ENCODE results near the gene ZNF24. TPM values are rescaled to one million over a fixed set of nuclear protein-coding genes. Genes with fewer than 3 reads are reported as not detected.

Gene ZNF24
- total RNA-seq, 1 experiment from 2014 or later = 10.6 TPM

DNA sequence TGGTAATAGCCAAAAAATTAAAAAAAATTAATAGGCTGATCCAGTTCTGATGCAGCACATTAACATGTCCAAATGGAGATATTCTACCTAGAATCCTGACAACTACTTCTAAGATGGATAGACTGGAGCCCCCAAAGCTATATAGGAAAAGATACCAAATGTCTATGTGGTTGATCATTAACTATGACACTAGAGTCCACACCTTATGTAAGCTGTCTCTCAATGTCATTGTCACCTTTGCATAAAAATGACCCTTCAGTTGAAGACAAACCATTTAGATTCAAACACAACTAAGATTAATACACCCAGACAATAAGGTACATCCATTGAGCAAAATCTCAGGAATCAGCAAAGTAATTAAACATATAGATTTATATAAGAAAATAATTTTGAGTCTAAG lies 18.3 kb upstream of the ZNF24 start:
- no peak for DNase-seq (ENCODE audit: low read depth)
- in situ Hi-C loops (cut with HindIII; ENCODE audit: low pct_unique_long_range_greater_than_20kb, low sequenced_read_pairs) = no loop called here

- in situ Hi-C loops (cut with HindIII; ENCODE audit: low pct_unique_long_range_greater_than_20kb, low sequenced_read_pairs) = no loop called here
These were observed 17.5 kb upstream of the ZNF24 start for GRCh38 chr18:35361570-35362321.

DNA sequence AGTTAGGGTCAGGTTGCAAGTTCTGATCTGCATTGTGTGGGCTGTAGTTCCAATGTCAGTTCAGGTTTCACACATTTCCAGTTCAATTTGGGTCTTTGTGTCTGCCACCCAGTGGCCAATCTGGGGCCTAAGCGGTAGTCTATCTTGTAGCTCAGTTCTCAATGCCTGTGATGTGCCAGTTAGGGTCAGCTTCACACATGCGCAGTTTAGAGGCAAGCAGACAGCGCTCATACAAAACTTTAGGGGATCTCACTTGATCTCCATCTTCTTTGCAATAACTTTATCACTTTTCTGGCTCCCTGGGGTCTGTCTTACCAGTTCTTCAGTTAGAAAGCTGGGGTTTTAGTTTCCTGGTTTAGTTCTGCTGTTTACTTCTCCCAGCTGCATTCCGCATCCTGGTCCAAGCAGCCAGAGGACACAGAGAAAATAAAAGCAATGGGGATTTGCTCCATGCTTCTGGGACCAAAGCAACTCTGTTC lies 11.0 kb upstream of the ZNF24 start:
- in situ Hi-C loops (cut with HindIII; ENCODE audit: low pct_unique_long_range_greater_than_20kb, low sequenced_read_pairs) = no loop called here
- DNase-seq (ENCODE audit: low read depth) = no peak

More at GRCh38 chr18:35361570-35362321, 17.5 kb upstream of the ZNF24 start:
- no peak for DNase-seq (ENCODE audit: low read depth)

DNA sequence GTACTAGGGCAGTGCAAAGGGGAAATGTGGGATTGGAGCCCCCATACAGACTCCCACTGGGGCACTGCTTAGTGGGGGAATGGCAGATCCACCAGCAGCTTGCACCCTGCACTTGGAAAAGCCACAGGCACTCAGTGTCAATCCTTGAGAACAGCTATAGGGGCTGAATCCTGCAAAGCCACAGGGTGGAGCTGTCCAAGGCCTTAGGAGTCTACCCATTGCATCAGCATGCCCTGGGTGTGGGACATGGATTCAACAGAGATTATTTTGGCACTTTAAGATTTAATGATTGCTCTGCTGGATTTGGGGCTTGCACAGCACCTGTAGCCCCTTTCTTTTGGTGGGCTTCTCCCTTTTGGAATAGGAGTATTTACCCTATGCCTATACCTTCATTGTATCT lies 8.6 kb upstream of the ZNF24 start:
- in situ Hi-C loops (cut with HindIII; ENCODE audit: low pct_unique_long_range_greater_than_20kb, low sequenced_read_pairs) = no loop called here
- DNase-seq (ENCODE audit: low read depth) = no peak

DNA sequence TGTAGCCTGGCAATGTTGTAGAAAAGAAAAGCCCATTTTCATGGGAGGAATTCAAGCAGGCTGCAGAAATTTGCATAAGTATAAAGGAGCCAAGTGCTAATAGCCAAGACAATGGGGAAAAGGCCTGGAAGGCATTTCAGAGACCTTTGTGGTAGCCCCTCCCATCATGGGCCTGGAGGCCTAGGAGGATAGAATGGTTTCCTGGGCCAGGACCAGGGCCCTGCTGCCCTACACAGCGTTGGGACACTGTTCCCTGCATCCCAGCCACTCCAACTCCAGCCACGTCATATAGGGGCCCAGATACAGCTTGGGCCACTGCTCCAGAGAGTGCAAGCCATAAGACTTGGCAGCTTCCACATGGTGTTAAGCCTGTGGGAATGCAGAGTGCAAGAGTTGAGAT lies 8.1 kb upstream of the ZNF24 start:
- in situ Hi-C loops (cut with HindIII; ENCODE audit: low pct_unique_long_range_greater_than_20kb, low sequenced_read_pairs) = no loop called here
- DNase-seq (ENCODE audit: low read depth) = no peak

- no peak for DNase-seq (ENCODE audit: low read depth)
- in situ Hi-C loops (cut with HindIII; ENCODE audit: low pct_unique_long_range_greater_than_20kb, low sequenced_read_pairs) = no loop called here
These were observed 3.8 kb upstream of the ZNF24 start for GRCh38 chr18:35348001-35348400.

DNA sequence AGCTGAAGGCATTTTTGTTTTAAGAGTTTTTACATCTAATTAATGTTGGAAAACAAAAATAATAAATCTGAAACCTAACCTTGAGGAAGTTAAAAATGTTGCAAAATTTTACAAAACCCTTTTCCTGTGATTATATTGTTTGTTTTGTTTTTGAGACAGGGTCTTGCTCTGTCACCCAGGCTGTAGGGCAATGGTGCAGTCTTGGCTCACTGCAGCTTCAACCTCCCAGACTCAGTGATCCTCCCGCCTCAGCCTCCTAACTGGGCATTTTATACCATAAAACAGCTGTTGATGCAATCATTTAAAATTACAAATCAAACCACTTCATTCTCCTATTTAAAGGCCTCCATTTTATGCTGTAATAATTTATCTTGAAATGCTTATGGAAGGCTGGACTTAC lies 1.7 kb upstream of the ZNF24 start:
- in situ Hi-C loops (cut with HindIII; ENCODE audit: low pct_unique_long_range_greater_than_20kb, low sequenced_read_pairs) = no loop called here
- no peak for DNase-seq (ENCODE audit: low read depth)

DNA sequence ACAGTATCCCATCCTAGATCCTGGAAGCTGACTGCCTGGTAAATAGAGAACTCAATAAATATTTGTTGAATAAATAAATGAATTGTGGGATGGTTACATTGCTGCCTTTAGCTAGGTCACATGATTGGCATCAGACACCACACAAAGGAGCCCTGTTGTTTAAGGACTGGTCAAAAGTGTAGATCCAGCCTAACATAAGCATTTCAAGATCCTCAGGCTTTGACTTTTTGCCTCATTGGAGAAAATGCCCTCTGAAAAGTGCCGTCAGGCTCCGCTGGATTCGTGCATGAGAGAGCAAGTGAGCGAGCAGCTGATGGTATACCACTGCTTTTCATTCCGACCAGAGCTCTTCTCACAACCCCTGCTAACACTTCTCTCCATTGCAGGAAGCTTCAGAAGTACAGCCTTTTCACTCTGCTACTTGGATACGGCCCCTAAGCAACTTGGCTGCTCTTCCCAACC lies 1.3 kb upstream of the ZNF24 start:
- peak; percentile 35 for DNase-seq (ENCODE audit: low read depth)
- in situ Hi-C loops (cut with HindIII; ENCODE audit: low pct_unique_long_range_greater_than_20kb, low sequenced_read_pairs) = no loop called here

GRCh38 chr18:35344736-35345459 lies 678 bp upstream of the ZNF24 start:
- in situ Hi-C loops (cut with HindIII; ENCODE audit: low pct_unique_long_range_greater_than_20kb, low sequenced_read_pairs) = no loop called here
- DNase-seq (ENCODE audit: low read depth) = no peak

DNA sequence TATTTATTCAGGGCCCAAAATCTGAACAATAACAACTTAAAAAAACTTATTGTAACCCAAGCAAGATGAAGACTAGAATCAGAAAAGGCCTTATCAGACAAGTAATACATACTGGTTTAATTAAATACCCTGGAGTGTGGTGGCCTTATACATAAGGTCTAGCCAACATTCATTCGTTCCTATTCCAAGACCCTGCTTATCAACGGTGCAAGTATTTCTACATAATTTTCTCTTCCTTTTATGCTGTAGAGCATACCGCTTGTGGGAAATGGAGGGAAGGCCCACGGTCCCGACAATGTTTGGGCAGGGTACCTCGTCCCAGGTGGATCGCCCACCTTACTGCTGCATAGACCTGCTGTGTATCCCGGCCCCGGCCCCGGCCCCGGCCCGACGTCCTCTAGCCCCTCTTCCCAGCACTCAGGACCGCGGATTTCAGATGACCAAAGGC lies 708 bp downstream of the ZNF24 start:
- DNase-seq (ENCODE audit: low read depth) = no peak
- in situ Hi-C loops (cut with HindIII; ENCODE audit: low pct_unique_long_range_greater_than_20kb, low sequenced_read_pairs) = no loop called here

- no peak for DNase-seq (ENCODE audit: low read depth)
- in situ Hi-C loops (cut with HindIII; ENCODE audit: low pct_unique_long_range_greater_than_20kb, low sequenced_read_pairs) = no loop called here
These were observed 6.9 kb downstream of the ZNF24 start for GRCh38 chr18:35337286-35337685.

DNA sequence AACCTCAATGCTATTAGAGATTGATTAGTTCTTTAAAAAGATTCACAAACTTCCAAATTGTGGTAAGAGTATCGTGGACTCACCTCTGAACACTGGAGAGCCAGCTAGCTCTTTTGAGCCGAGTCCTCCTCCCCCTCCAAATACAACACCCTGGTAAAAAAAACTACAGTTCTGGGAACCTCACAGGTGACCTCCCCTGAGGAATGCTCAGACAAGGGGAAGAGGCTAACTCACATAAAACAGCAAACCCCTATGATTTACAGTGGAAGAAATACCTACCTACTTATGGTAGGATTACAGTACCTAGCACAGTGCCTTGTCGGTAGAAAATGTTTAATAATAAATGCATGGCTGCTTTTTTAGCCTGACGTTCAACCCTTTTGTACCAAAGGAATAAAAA lies 8.4 kb downstream of the ZNF24 start:
- no peak for DNase-seq (ENCODE audit: low read depth)
- in situ Hi-C loops (cut with HindIII; ENCODE audit: low pct_unique_long_range_greater_than_20kb, low sequenced_read_pairs) = no loop called here

DNA sequence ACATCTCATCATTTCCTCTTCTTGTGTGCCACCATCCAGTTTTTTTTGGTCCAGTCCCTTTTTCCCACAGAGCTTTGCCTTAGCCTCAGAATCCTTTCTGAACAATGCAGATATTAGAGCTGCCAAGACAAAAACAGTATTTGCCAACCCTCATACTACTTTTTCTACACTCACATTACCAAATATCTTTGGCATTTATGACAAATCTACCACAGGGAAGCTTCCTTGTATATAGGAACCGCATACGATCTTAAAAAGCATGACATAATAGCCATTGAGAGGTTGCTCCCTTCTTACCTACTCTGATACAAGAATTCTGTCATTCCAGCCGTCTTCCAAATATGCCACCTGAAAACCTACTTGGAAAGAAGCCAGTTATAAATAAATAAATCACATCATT lies 9.4 kb downstream of the ZNF24 start:
- DNase-seq (ENCODE audit: low read depth) = no peak
- in situ Hi-C loops (cut with HindIII; ENCODE audit: low pct_unique_long_range_greater_than_20kb, low sequenced_read_pairs) = no loop called here

DNA sequence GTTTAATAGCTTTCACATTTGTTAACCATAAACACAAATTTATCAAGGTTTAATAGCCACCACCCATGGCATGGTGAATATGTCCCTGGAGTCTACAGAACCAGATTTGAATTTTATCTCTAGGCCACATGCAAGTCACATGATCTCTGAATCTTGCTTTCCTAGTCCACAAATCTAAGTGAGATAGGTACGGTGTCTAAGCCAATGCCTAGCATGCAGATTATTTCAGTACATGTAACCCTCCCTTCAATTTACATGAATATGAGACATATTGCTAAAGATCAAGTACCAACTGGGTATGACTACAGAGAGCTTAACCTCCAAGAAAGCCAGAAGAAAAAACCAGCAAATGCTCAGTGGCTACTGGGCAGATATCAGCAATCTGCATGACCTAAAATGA lies 10.0 kb downstream of the ZNF24 start:
- in situ Hi-C loops (cut with HindIII; ENCODE audit: low pct_unique_long_range_greater_than_20kb, low sequenced_read_pairs) = no loop called here
- DNase-seq (ENCODE audit: low read depth) = no peak

DNA sequence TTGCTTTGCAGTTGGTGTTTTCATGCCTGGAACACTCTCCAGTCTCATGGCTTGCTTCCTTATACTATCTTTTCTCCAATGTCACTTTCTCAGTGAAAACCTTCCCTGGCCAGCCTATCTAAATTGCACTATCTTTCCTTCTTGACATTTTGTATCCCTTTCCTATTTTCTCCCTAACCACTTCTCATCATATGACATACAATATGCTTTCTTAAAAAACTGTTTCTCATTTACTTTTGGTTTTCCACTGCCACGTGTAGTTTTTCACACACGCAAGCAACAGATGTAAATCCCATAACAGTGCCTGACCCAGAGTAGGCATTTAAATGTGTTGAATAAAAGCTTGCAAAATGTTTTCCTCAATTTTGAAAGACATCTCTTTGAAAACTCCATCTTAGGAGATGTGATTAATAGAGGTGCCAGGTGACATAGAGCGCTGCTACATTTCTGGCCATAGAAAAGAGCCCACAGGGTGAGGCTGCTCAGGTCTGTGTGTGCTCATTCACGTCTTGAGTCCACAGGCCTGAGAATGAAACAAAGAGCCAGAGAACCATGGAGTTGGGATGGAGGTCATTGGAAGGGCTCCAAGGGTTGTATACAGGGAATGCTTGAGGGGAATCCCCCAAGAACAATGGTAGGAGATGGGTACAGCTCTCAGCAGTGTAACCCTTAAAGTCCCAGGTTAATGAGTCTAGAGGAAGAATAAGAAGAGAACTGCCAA lies 12.7 kb downstream of the ZNF24 start:
- in situ Hi-C loops (cut with HindIII; ENCODE audit: low pct_unique_long_range_greater_than_20kb, low sequenced_read_pairs) = no loop called here
- no peak for DNase-seq (ENCODE audit: low read depth)

DNA sequence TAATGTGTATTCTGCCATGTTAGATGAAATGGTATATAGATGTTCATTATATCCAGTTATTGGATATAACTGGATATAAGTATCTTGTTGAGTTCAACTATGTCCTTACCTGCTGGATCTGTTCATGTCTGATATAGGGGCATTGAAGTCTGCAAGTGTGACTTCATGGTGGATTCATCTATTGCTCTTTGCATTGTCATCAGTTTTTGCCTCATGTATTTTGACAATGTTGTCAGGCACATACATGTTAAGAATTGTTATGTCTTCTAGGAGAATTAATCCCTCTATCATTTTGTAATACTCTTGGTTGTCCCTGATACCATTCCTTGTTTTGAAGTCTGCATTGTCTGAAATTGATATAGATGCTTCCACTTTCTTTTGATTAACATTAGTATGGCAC lies 15.4 kb downstream of the ZNF24 start:
- in situ Hi-C loops (cut with HindIII; ENCODE audit: low pct_unique_long_range_greater_than_20kb, low sequenced_read_pairs) = no loop called here
- DNase-seq (ENCODE audit: low read depth) = no peak

DNA sequence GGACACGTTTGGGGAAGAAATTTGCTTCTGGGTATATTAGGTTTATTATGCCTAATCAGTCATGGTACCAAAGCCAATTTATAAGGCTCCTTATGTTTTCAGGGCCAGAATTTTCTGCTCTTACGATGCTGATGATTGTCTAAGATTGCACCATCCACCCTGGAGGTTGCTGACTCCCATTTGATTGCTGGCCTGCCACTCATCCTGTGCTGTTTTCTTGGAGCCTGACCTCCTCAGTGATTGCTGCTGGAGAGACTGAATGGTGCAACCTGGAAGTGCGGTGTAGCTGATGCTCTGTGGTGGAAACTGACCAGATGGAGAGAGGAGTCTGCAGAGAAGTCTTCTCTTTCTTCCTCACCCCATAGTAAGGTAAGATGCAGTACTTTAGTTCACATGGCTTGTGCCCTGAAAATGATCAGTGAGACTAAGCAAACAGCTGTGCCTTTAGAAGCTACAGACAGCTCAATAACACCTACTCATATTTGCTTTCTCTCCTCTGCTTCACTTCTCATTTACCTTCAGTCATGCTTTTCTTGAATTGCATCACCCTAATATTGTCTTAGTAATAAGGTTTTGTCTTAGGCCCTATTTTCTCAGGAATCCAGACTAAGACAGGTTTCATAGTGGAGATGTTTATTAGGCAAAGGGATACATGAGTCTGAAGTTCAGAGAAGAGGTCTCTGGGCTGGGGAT lies 17.4 kb downstream of the ZNF24 start:
- no peak for DNase-seq (ENCODE audit: low read depth)
- in situ Hi-C loops (cut with HindIII; ENCODE audit: low pct_unique_long_range_greater_than_20kb, low sequenced_read_pairs) = no loop called here

- in situ Hi-C loops (cut with HindIII; ENCODE audit: low pct_unique_long_range_greater_than_20kb, low sequenced_read_pairs) = no loop called here
- DNase-seq (ENCODE audit: low read depth) = no peak
These were observed 19.1 kb downstream of the ZNF24 start for GRCh38 chr18:35324926-35325655.
